H1 (cell line): ENCODE data around the gene NR1H2. TPM values are rescaled to one million over a fixed set of nuclear protein-coding genes. Genes with fewer than 3 reads are reported as not detected.

ENCODE experiments used
- CTCF ChIA-PET: fragments of 300-600 bp; sonication (Branson Sonifier 250); formaldehyde crosslinking; loops from one replicate; lab custom pipeline; 2021; ENCODE audit not compliant: partially characterized antibody; lab: Charles Lee
- POLR2A ChIA-PET: fragments of 300-600 bp; sonication (Branson Sonifier 250); formaldehyde crosslinking; loops from one replicate; lab custom pipeline; 2021; ENCODE audit warnings: inconsistent platforms; ENCODE audit not compliant: partially characterized antibody; lab: Charles Lee
- DNase-seq, 2 experiments: peaks; one replicate each; pipeline versions ENCODE4 v3.0.0 to v3.0.0-alpha.2; 2010 to 2022; ENCODE audit warnings: low spot score in 2 of 2, low read depth in 1 of 2, mixed read lengths in 1 of 2
- FAIRE-seq: peaks from 2 replicates; lab custom pipeline; 2011; peaks lifted over from hg19 to GRCh38; lab: Jason Lieb, UNC
- H2AFZ ChIP-seq: 2 replicates; pipeline ENCODE4 v1.8.1; 2012; ENCODE audit warnings: low read length, inconsistent platforms
- H2AK5ac ChIP-seq: 2 replicates; pipeline ENCODE4 v1.6.1; 2013; ENCODE audit warnings: low read depth, low read length
- H2BK120ac ChIP-seq: replicated peaks from 2 replicates; pipeline ENCODE3; 2013; ENCODE audit warnings: low read depth, low read length, inconsistent platforms
- H2BK12ac ChIP-seq: 2 replicates; pipeline ENCODE4 v1.6.1; 2013; ENCODE audit warnings: low read depth, low read length
- H2BK15ac ChIP-seq: 2 replicates; pipeline ENCODE4 v1.6.1; 2013; ENCODE audit warnings: low read length
- H2BK20ac ChIP-seq: 2 replicates; pipeline ENCODE4 v1.6.1; 2013; ENCODE audit warnings: low read length
- H2BK5ac ChIP-seq: 2 replicates; pipeline ENCODE4 v1.6.1; 2013; ENCODE audit warnings: low read depth, low read length
- H3K14ac ChIP-seq: 2 replicates; pipeline ENCODE4 v1.6.1; 2013; ENCODE audit warnings: inconsistent platforms; ENCODE audit not compliant: insufficient read length
- H3K18ac ChIP-seq: 2 replicates; pipeline ENCODE4 v1.6.1; 2013; ENCODE audit warnings: low read length; ENCODE audit errors: extremely low read depth
- H3K23ac ChIP-seq: 2 replicates; pipeline ENCODE4 v1.6.1; 2013; ENCODE audit warnings: inconsistent platforms; ENCODE audit not compliant: insufficient read length
- H3K23me2 ChIP-seq: 2 replicates; pipeline ENCODE4 v1.6.1; 2013; ENCODE audit warnings: low read depth, low read length
- H3K27ac ChIP-seq: 2 replicates; pipeline ENCODE4 v1.6.1; 2011; ENCODE audit warnings: low read depth, low read length, inconsistent platforms
- H3K27me3 ChIP-seq, 4 experiments: replicated peaks in 1 of 4; 1 replicate in 1 of 4; 2 replicates in 3 of 4; pipeline versions ENCODE4 v1.6.1 to v1.8.1; 2011 to 2013; ENCODE audit warnings: low read length in 3 of 4, mild to moderate bottlenecking in 3 of 4, inconsistent platforms in 2 of 4, mixed read lengths in 2 of 4, moderate library complexity in 1 of 4; ENCODE audit not compliant: control insufficient read depth in 3 of 4, insufficient read depth in 3 of 4; ENCODE audit errors: extremely low read depth in 1 of 4
- H3K36me3 ChIP-seq, 4 experiments: 2 replicates each; pipeline versions ENCODE4 v1.6.1 to v1.8.1; 2011 to 2013; ENCODE audit warnings: mild to moderate bottlenecking in 4 of 4, low read length in 3 of 4, moderate library complexity in 2 of 4, control low read depth in 1 of 4, inconsistent platforms in 1 of 4; ENCODE audit not compliant: insufficient read depth in 4 of 4, control insufficient read depth in 2 of 4
- H3K4ac ChIP-seq: replicated peaks from 2 replicates; pipeline ENCODE3; 2013; ENCODE audit warnings: low read length, low read depth, mixed read lengths, inconsistent platforms; ENCODE audit not compliant: insufficient read length
- H3K4me1 ChIP-seq, 4 experiments: replicated peaks in 1 of 4; 1 replicate in 1 of 4; 2 replicates in 3 of 4; pipeline versions ENCODE4 v1.6.1 to v1.8.1; 2011 to 2013; ENCODE audit warnings: low read length in 3 of 4, inconsistent platforms in 2 of 4, mixed read lengths in 1 of 4; ENCODE audit not compliant: insufficient read depth in 4 of 4, control insufficient read depth in 3 of 4
- H3K4me2 ChIP-seq, 2 experiments: 2 replicates each; pipeline versions ENCODE4 v1.6.1 to v1.8.1; 2011 to 2013; ENCODE audit warnings: low read depth in 2 of 2, low read length in 2 of 2, control low read depth in 1 of 2, inconsistent platforms in 1 of 2, mild to moderate bottlenecking in 1 of 2; ENCODE audit not compliant: insufficient read depth in 1 of 2
- H3K4me3 ChIP-seq, 4 experiments: fragments of 200-600, 300-600 bp in 1 of 4; sonication (generic), shearing (Covaris generic), sonication (Bioruptor Twin) in 1 of 4; 2 replicates each; pipeline versions ENCODE4 v1.5.1 to v1.8.1; 2011 to 2016; ENCODE audit warnings: low read length in 4 of 4, low read depth in 3 of 4, control low read depth in 2 of 4, inconsistent platforms in 2 of 4, mild to moderate bottlenecking in 2 of 4, mixed read lengths in 1 of 4, moderate library complexity in 1 of 4; ENCODE audit not compliant: insufficient read depth in 2 of 4; ENCODE audit errors: extremely low read depth in 1 of 4
- H3K56ac ChIP-seq: replicated peaks from 2 replicates; pipeline ENCODE3; 2013; ENCODE audit warnings: low read depth, mild to moderate bottlenecking, mixed read lengths, low read length, inconsistent platforms; ENCODE audit not compliant: insufficient read length
- H3K79me1 ChIP-seq: 2 replicates; pipeline ENCODE4 v1.6.1; 2013; ENCODE audit warnings: low read depth, low read length, control low read depth
- H3K79me2 ChIP-seq, 2 experiments: 2 replicates each; pipeline versions ENCODE4 v1.6.1 to v1.8.1; 2012 to 2013; ENCODE audit warnings: low read length in 2 of 2, mild to moderate bottlenecking in 2 of 2, inconsistent platforms in 1 of 2; ENCODE audit not compliant: insufficient read depth in 2 of 2, control insufficient read depth in 1 of 2
- H3K9ac ChIP-seq, 4 experiments: replicated peaks in 1 of 4; 1 replicate in 1 of 4; 2 replicates in 3 of 4; pipeline versions ENCODE4 v1.6.1 to v1.8.1; 2011 to 2013; ENCODE audit warnings: low read depth in 3 of 4, low read length in 3 of 4, control low read depth in 2 of 4, mild to moderate bottlenecking in 2 of 4, moderate library complexity in 2 of 4, inconsistent platforms in 1 of 4; ENCODE audit errors: extremely low read depth in 1 of 4
- H3K9me3 ChIP-seq, 2 experiments: 2 replicates each; pipeline versions ENCODE4 v1.6.1 to v1.8.1; 2012 to 2013; ENCODE audit warnings: mild to moderate bottlenecking in 2 of 2, moderate library complexity in 2 of 2, control low read depth in 1 of 2, inconsistent platforms in 1 of 2, low read depth in 1 of 2, low read length in 1 of 2, mixed read lengths in 1 of 2; ENCODE audit not compliant: insufficient read depth in 2 of 2
- H4K20me1 ChIP-seq, 2 experiments: replicated peaks in 1 of 2; 2 replicates each; pipeline versions ENCODE3 to v1.8.1; 2011 to 2013; ENCODE audit warnings: inconsistent platforms in 2 of 2, low read length in 2 of 2, mild to moderate bottlenecking in 1 of 2; ENCODE audit not compliant: insufficient read depth in 2 of 2, control insufficient read depth in 1 of 2
- H4K5ac ChIP-seq: 2 replicates; pipeline ENCODE4 v1.6.1; 2013; ENCODE audit warnings: low read length, low read depth, mixed read lengths, inconsistent platforms; ENCODE audit not compliant: insufficient read length
- H4K8ac ChIP-seq: 2 replicates; pipeline ENCODE4 v1.8.0; 2013; ENCODE audit warnings: mild to moderate bottlenecking, moderate library complexity, low read length, inconsistent platforms; ENCODE audit not compliant: insufficient read depth; ENCODE audit errors: extremely low read depth
- H4K91ac ChIP-seq: replicated peaks from 2 replicates; pipeline ENCODE3; 2013; ENCODE audit warnings: low read length, mixed read lengths, inconsistent platforms; ENCODE audit not compliant: insufficient read length
- ASH2L ChIP-seq: fragments of 200-600, 300-600 bp; sonication (generic); IDR thresholded peaks from one replicate; pipeline ENCODE4 v1.7.1; 2017; ENCODE audit warnings: low read length
- FOSL1 ChIP-seq: IDR thresholded peaks from 2 replicates; pipeline ENCODE4 v1.6.1; 2011; ENCODE audit warnings: mild to moderate bottlenecking, low read depth, low read length, moderate library complexity; ENCODE audit not compliant: insufficient read depth
- HDAC6 ChIP-seq: IDR thresholded peaks from one replicate; pipeline ENCODE4 v1.7.1; 2012; ENCODE audit warnings: low read depth, mild to moderate bottlenecking, inconsistent platforms, low read length, moderate library complexity
- SAP30 ChIP-seq: fragments of 300-600 bp; sonication (generic); IDR thresholded peaks from 2 replicates; pipeline ENCODE4 v1.7.1; 2012; ENCODE audit warnings: low read length, moderate library complexity, mild to moderate bottlenecking, inconsistent platforms; ENCODE audit not compliant: insufficient read depth, insufficient replicate concordance
- SP1 ChIP-seq: IDR thresholded peaks from 2 replicates; pipeline ENCODE4 v1.6.1; 2011; ENCODE audit warnings: low read depth, low read length
- WGBS, 2 experiments: shearing (Covaris generic) in 1 of 2; methylation state at CpG; one replicate each; pipeline versions ENCODE4 v1.1.6 to v1.1.7; 2013 to 2015; ENCODE audit warnings: low lambda C conversion rate in 2 of 2, mixed read lengths in 2 of 2, inconsistent platforms in 1 of 2, low coverage in 1 of 2, missing lambda C conversion rate in 1 of 2; ENCODE audit not compliant: insufficient replicate concordance in 2 of 2, insufficient coverage in 1 of 2, insufficient read length in 1 of 2; ENCODE audit errors: extremely low coverage in 1 of 2, missing lambda C conversion rate in 1 of 2; 5-methylcytosine and 5-hydroxymethylcytosine counted together
- polyA plus RNA-seq, 7 experiments: library from polyadenylated mRNA; depleted of rRNA in 3 of 7; stranded (reverse) in 5 of 7; unstranded in 2 of 7; fragments of >200 nt in 5 of 7; fragments of 200-250 nt in 2 of 7; gene quantifications; 1 replicate in 5 of 7; 2 replicates in 1 of 7; 4 replicates in 1 of 7; pipeline versions ENCODE4 v1.2.1 to v1.2.3, GENCODE V29; 2011 to 2013; ENCODE audit warnings: missing spikeins in 2 of 7, mixed read lengths in 2 of 7
- total RNA-seq: library from RNA; stranded (reverse); fragmentation: NEBNext Ultra II Directional; extraction: Animal tissue kit (Norgen Biotek cat#: 25700); gene quantifications from 2 replicates; pipeline ENCODE4 v1.2.1, GENCODE V29; 2021
- TF ChIP-seq, protein P1 (sequence below): IDR thresholded peaks from 2 replicates; pipeline ENCODE4 v1.6.1; 2011; ENCODE audit warnings: low read length, improper control_type of control experiment

Gene NR1H2
- total and polyA plus RNA-seq, 2 of the 8 experiments (the other 6 are each of a cell fraction or from before 2014, with no cell fraction given) = 40.3 to 47.5 TPM

DNA sequence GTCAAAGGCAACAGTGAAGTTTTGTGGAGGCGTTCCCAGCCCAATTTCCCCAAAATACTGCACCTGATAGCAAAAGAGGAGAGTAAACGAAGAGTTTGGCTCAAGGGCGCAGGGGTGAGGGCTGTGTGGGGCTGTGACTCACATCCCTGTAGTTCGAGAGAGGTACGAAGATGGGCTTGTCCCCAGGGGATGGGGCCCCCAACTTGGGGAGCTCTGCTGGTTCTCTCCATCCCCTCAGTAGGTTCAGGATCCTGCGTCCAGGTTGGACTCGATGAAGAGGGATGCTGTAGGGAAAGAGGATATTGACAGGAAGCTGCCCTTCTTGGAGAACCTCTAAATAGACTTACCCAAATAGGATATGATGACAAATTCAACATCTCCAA is 14.2 kb upstream of the NR1H2 start:
- Histone ChIP-seq H3K4me1 (peaks cover 0 to 2% (median 0%) of the 10 kb centered on the region in 4 experiments; a peak in 2 of 7 replicates), H3K27me3 (peaks cover 0 to 4% (median 0%) of the 10 kb centered on the region in 4 experiments; a peak in 2 of 7 replicates), H3K9me3 (no peaks in the 10 kb centered on the region), H2BK5ac (no peak overlapping the region), H2BK20ac (no peak overlapping the region), H2BK15ac (no peak overlapping the region), H4K5ac (no peak overlapping the region), H3K4ac (no peak overlapping the region), H3K23ac (no peak overlapping the region), H3K79me1 (no peaks in the 10 kb centered on the region), H3K18ac (no peak overlapping the region), H4K91ac (no peak overlapping the region), H3K56ac (no peak overlapping the region), H3K79me2 (no peaks in the 10 kb centered on the region), H3K4me3 (no peak overlapping the region), H2AK5ac (no peak overlapping the region), H2BK12ac (no peak overlapping the region), H3K9ac (no peak overlapping the region), H3K4me2 (no peak overlapping the region), H4K8ac (no peak overlapping the region), H2BK120ac (no peak overlapping the region), H3K14ac (no peak overlapping the region), H4K20me1 (no peaks in the 10 kb centered on the region), H3K27ac (no peak overlapping the region), H3K36me3 (no peaks in the 10 kb centered on the region), H3K23me2 (no peaks in the 10 kb centered on the region), H2AFZ (no peak overlapping the region)
- ChIA-PET CTCF (interaction anchor here (1.0 to 2.8 kb wide), 6 partner anchors 13 to 117 kb away, joined by 3 to 10 read pairs (median 4); no protein-coding TSS in a partner anchor), POLR2A (interaction anchor here (1.4 to 1.7 kb wide), 2 partner anchors 29 to 367 kb away, joined by 4 to 11 read pairs; no protein-coding TSS in a partner anchor)
- FAIRE-seq (no peak), DNase-seq (no peak)
- 96% methylated on average over 7 of the region's 7 CpGs; no CpG with 5 or more reads in 1 of the 2 experiments for WGBS, 2 experiments
- TF ChIP-seq FOSL1 (no peak), HDAC6 (no peak), ASH2L (no peak), SP1 (no peak), SAP30 (no peak)
- TF ChIP-seq, protein P1, sequence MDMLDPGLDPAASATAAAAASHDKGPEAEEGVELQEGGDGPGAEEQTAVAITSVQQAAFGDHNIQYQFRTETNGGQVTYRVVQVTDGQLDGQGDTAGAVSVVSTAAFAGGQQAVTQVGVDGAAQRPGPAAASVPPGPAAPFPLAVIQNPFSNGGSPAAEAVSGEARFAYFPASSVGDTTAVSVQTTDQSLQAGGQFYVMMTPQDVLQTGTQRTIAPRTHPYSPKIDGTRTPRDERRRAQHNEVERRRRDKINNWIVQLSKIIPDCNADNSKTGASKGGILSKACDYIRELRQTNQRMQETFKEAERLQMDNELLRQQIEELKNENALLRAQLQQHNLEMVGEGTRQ = no peak
